SK-N-SH treated with all-trans-retinoic acid at 6 μM for 48 hours (cell line): ENCODE results near the gene GEMIN2.

Experiments
- ATAC-seq: fragments of 200-7000 bp; cut with Tn5 transposase; 3 replicates; pipeline ENCODE4 v1.9.1; 2020; ENCODE audit warnings: mild to moderate bottlenecking, moderate library complexity
- ARNTL ChIP-seq: fragments of 450-650 bp; formaldehyde crosslinking; IDR thresholded peaks from 2 replicates; pipeline ENCODE4 v1.5.0; 2020; ENCODE audit warnings: low read depth, mild to moderate bottlenecking, moderate library complexity, borderline replicate concordance
- BACH2 ChIP-seq: fragments of 250-450 bp; sonication (Bioruptor Pico); IDR thresholded peaks from 2 replicates; pipeline ENCODE4 v1.9.0; 2021; ENCODE audit warnings: mild to moderate bottlenecking, borderline replicate concordance
- CREB5 ChIP-seq: fragments of 250-450 bp; sonication (Bioruptor Pico); IDR thresholded peaks from 2 replicates; pipeline ENCODE4 v1.5.1; 2020; ENCODE audit warnings: low read depth, mild to moderate bottlenecking, moderate library complexity
- ESRRG ChIP-seq: fragments of 250-450 bp; sonication (Bioruptor Pico); IDR thresholded peaks from 2 replicates; pipeline ENCODE4 v1.6.1; 2021; ENCODE audit warnings: mild to moderate bottlenecking
- GLIS3 ChIP-seq: fragments of 250-450 bp; sonication (Bioruptor Pico); IDR thresholded peaks from 2 replicates; pipeline ENCODE4 v1.5.0; 2020; ENCODE audit warnings: mild to moderate bottlenecking, moderate library complexity
- OSR1 ChIP-seq: fragments of 250-450 bp; sonication (Bioruptor Pico); IDR thresholded peaks from 2 replicates; pipeline ENCODE4 v1.8.0; 2022; ENCODE audit warnings: moderate library complexity, mild to moderate bottlenecking, inconsistent platforms
- PATZ1 ChIP-seq: fragments of 250-450 bp; sonication (Bioruptor Pico); IDR thresholded peaks from 2 replicates; pipeline ENCODE4 v1.8.0; 2020; ENCODE audit warnings: mild to moderate bottlenecking, moderate library complexity, borderline replicate concordance
- POU6F1 ChIP-seq: fragments of 250-450 bp; sonication (Bioruptor Pico); IDR thresholded peaks from 2 replicates; pipeline ENCODE4 v1.8.0; 2021; ENCODE audit warnings: low read depth, mild to moderate bottlenecking, moderate library complexity, borderline replicate concordance
- PPARA ChIP-seq: fragments of 250-450 bp; sonication (Bioruptor Pico); IDR thresholded peaks from 2 replicates; pipeline ENCODE4 v1.5.0; 2020; ENCODE audit warnings: mild to moderate bottlenecking, borderline replicate concordance
- RARB ChIP-seq: fragments of 250-450 bp; sonication (Bioruptor Pico); IDR thresholded peaks from 2 replicates; pipeline ENCODE4 v1.8.0; 2021; ENCODE audit warnings: mild to moderate bottlenecking, moderate library complexity
- SNAI2 ChIP-seq: fragments of 250-450 bp; sonication (Bioruptor Pico); IDR thresholded peaks from 2 replicates; pipeline ENCODE4 v1.5.0; 2020; ENCODE audit warnings: mild to moderate bottlenecking, moderate library complexity
- TCF4 ChIP-seq: fragments of 250-450 bp; sonication (Bioruptor Pico); IDR thresholded peaks from 2 replicates; pipeline ENCODE4 v1.8.0; 2021; ENCODE audit warnings: mild to moderate bottlenecking, moderate library complexity, borderline replicate concordance
- TSHZ2 ChIP-seq: fragments of 250-450 bp; sonication (Bioruptor Pico); IDR thresholded peaks from 2 replicates; pipeline ENCODE4 v1.5.0; 2020; ENCODE audit warnings: mild to moderate bottlenecking, moderate library complexity
- ZC3H10 ChIP-seq: fragments of 250-450 bp; sonication (Bioruptor Pico); IDR thresholded peaks from 2 replicates; pipeline ENCODE4 v1.5.1; 2021; ENCODE audit warnings: mild to moderate bottlenecking, moderate library complexity
- ZFP3 ChIP-seq: fragments of 250-450 bp; sonication (Bioruptor Pico); IDR thresholded peaks from 2 replicates; pipeline ENCODE4 v1.5.0; 2020; ENCODE audit warnings: mild to moderate bottlenecking, moderate library complexity
- ZFP30 ChIP-seq: fragments of 450-650 bp; formaldehyde crosslinking; IDR thresholded peaks from 2 replicates; pipeline ENCODE4 v1.5.0; 2022; ENCODE audit warnings: mild to moderate bottlenecking, moderate library complexity
- ZNF565 ChIP-seq: fragments of 450-650 bp; formaldehyde crosslinking; conservative IDR thresholded peaks from 2 replicates; pipeline ENCODE4 v1.5.0; 2020; ENCODE audit warnings: low read depth, mild to moderate bottlenecking, moderate library complexity
- ZNF70 ChIP-seq: fragments of 450-650 bp; formaldehyde crosslinking; IDR thresholded peaks from 2 replicates; pipeline ENCODE4 v1.5.0; 2020; ENCODE audit warnings: mild to moderate bottlenecking, moderate library complexity
- ZNF8 ChIP-seq: fragments of 450-650 bp; formaldehyde crosslinking; IDR thresholded peaks from 2 replicates; pipeline ENCODE4 v1.5.0; 2020; ENCODE audit warnings: mild to moderate bottlenecking, moderate library complexity

Gene GEMIN2

GRCh38 chr14:39145266-39145966 is 31.3 kb downstream of the GEMIN2 start:
- TF ChIP-seq ESRRG (CRISPR knock-in tag) (no peak), ZNF8 (CRISPR knock-in tag) (no peak), ZNF70 (CRISPR knock-in tag) (no peak), CREB5 (CRISPR knock-in tag) (no peak), OSR1 (CRISPR knock-in tag) (no peak), ZNF565 (no peak), ARNTL (no peak), RARB (no peak), PATZ1 (no peak)
- TF ChIP-seq, all 23 proteins: peak for 0
- ATAC-seq, result no peak

- ATAC-seq, result no peak
- TF ChIP-seq ZC3H10 (CRISPR knock-in tag), result no peak
- TF ChIP-seq ESRRG (CRISPR knock-in tag), result no peak
- TF ChIP-seq ZNF70 (CRISPR knock-in tag), result no peak
- no peak for TF ChIP-seq PATZ1
- no peak for TF ChIP-seq BACH2 (CRISPR knock-in tag)
- no peak for TF ChIP-seq PPARA (CRISPR knock-in tag)
- no peak for TF ChIP-seq TSHZ2 (CRISPR knock-in tag)
- no peak for TF ChIP-seq POU6F1 (CRISPR knock-in tag)
- TF ChIP-seq CREB5 (CRISPR knock-in tag), result no peak
- TF ChIP-seq GLIS3, result no peak
- TF ChIP-seq SNAI2, result no peak
- no peak for TF ChIP-seq RARB
- no peak for TF ChIP-seq TCF4 (CRISPR knock-in tag)
- TF ChIP-seq ZFP3, result no peak
- TF ChIP-seq ARNTL, result no peak
- TF ChIP-seq ZFP30 (CRISPR knock-in tag), result no peak
- TF ChIP-seq ZNF565, result no peak
- TF ChIP-seq ZNF8 (CRISPR knock-in tag), result no peak
Observed at GRCh38 chr14:39154594-39155189, 40.6 kb downstream of the GEMIN2 start.
